Neuronal stem cell (in vitro differentiated cells): Measurements from ENCODE around the gene NPTX1.
A peak's percentile ranks its signal among the peaks of the same experiment; 100 is the strongest.

Source experiments
- DNase-seq: peaks from one replicate; pipeline ENCODE4 v3.0.0-alpha.2; 2013; ENCODE audit warnings: low spot score
- H2AFZ ChIP-seq: one replicate; pipeline ENCODE4 v1.6.1; 2013; ENCODE audit warnings: mild to moderate bottlenecking, low read length, inconsistent platforms
- H2AK5ac ChIP-seq: 2 replicates; pipeline ENCODE4 v1.6.1; 2013; ENCODE audit warnings: low read depth, mild to moderate bottlenecking, inconsistent platforms, low read length, moderate library complexity, mixed read lengths
- H2BK120ac ChIP-seq: 2 replicates; pipeline ENCODE4 v1.6.1; 2013; ENCODE audit warnings: low read depth, mild to moderate bottlenecking, inconsistent platforms, low read length, moderate library complexity, mixed read lengths
- H2BK12ac ChIP-seq: one replicate; pipeline ENCODE4 v1.6.1; 2013; ENCODE audit warnings: low read length, inconsistent platforms
- H2BK15ac ChIP-seq: 2 replicates; pipeline ENCODE4 v1.6.1; 2013; ENCODE audit warnings: mild to moderate bottlenecking, low read length, inconsistent platforms, mixed read lengths
- H2BK5ac ChIP-seq: one replicate; pipeline ENCODE4 v1.6.1; 2013; ENCODE audit warnings: inconsistent platforms, mild to moderate bottlenecking, low read length, moderate library complexity
- H3K14ac ChIP-seq: one replicate; pipeline ENCODE4 v1.6.1; 2013; ENCODE audit warnings: low read length, inconsistent platforms
- H3K18ac ChIP-seq: 2 replicates; pipeline ENCODE4 v1.6.1; 2013; ENCODE audit warnings: low read length, inconsistent platforms
- H3K23ac ChIP-seq: 2 replicates; pipeline ENCODE4 v1.6.1; 2013; ENCODE audit warnings: low read depth, mild to moderate bottlenecking, mixed read lengths, low read length, inconsistent platforms; ENCODE audit not compliant: poor library complexity
- H3K27ac ChIP-seq: replicated peaks from 3 replicates; pipeline ENCODE4 v1.5.1; 2013; ENCODE audit warnings: low read length, inconsistent platforms
- H3K27me3 ChIP-seq, 3 experiments: 2 replicates each; pipeline ENCODE4 v1.6.1; 2013; ENCODE audit warnings: low read length in 3 of 3, mild to moderate bottlenecking in 2 of 3, inconsistent platforms in 1 of 3, low read depth in 1 of 3, mixed read lengths in 1 of 3, moderate library complexity in 1 of 3; ENCODE audit not compliant: control insufficient read depth in 3 of 3, insufficient read depth in 3 of 3
- H3K36me3 ChIP-seq, 2 donors: replicated peaks in 1 of 2; 2 replicates each; pipeline ENCODE4 v1.6.1; 2013; ENCODE audit warnings: low read length in 2 of 2; ENCODE audit not compliant: control insufficient read depth in 2 of 2, insufficient read depth in 2 of 2
- H3K4ac ChIP-seq: 2 replicates; pipeline ENCODE4 v1.6.1; 2013; ENCODE audit warnings: inconsistent platforms, mild to moderate bottlenecking, low read length, moderate library complexity
- H3K4me1 ChIP-seq, 2 donors: 1 replicate in 1 of 2; 2 replicates in 1 of 2; pipeline ENCODE4 v1.6.1; 2013; ENCODE audit warnings: low read length in 2 of 2, low read depth in 1 of 2; ENCODE audit not compliant: control insufficient read depth in 2 of 2, insufficient read depth in 1 of 2
- H3K4me2 ChIP-seq: one replicate; pipeline ENCODE4 v1.6.1; 2013; ENCODE audit warnings: mild to moderate bottlenecking, low read length, inconsistent platforms; ENCODE audit not compliant: insufficient read depth, poor library complexity, severe bottlenecking
- H3K4me3 ChIP-seq, 2 donors: 2 replicates each; pipeline ENCODE4 v1.5.1; 2013; ENCODE audit warnings: low read length in 2 of 2, mild to moderate bottlenecking in 2 of 2, inconsistent platforms in 1 of 2, moderate library complexity in 1 of 2
- H3K79me1 ChIP-seq: one replicate; pipeline ENCODE4 v1.6.1; 2013; ENCODE audit warnings: low read depth, mild to moderate bottlenecking, inconsistent platforms, low read length, moderate library complexity
- H3K9ac ChIP-seq: one replicate; pipeline ENCODE4 v1.6.1; 2013; ENCODE audit warnings: mild to moderate bottlenecking, low read depth, low read length, inconsistent platforms; ENCODE audit not compliant: poor library complexity
- H3K9me3 ChIP-seq, 2 donors: replicated peaks in 1 of 2; 2 replicates each; pipeline versions ENCODE3 to v1.6.1; 2013; ENCODE audit warnings: low read length in 2 of 2, mild to moderate bottlenecking in 2 of 2, inconsistent platforms in 1 of 2, low read depth in 1 of 2, mixed read lengths in 1 of 2, moderate library complexity in 1 of 2; ENCODE audit not compliant: control insufficient read depth in 2 of 2, insufficient read depth in 1 of 2
- H4K8ac ChIP-seq: one replicate; pipeline ENCODE4 v1.6.1; 2013; ENCODE audit warnings: low read depth, mild to moderate bottlenecking, inconsistent platforms, low read length, moderate library complexity
- H4K91ac ChIP-seq: one replicate; pipeline ENCODE4 v1.6.1; 2013; ENCODE audit warnings: low read length, low read depth, mild to moderate bottlenecking, inconsistent platforms; ENCODE audit not compliant: poor library complexity
- WGBS, 2 donors: extraction: QIAGEN DNeasy Blood & Tissue Kit; methylation state at CpG; one replicate each; pipeline ENCODE4 v1.1.7; 2013; ENCODE audit warnings: missing lambda C conversion rate in 2 of 2, mixed read lengths in 1 of 2; ENCODE audit not compliant: insufficient read length in 2 of 2, insufficient replicate concordance in 1 of 2; ENCODE audit errors: extremely low coverage in 2 of 2; 5-methylcytosine and 5-hydroxymethylcytosine counted together

Gene NPTX1

DNA sequence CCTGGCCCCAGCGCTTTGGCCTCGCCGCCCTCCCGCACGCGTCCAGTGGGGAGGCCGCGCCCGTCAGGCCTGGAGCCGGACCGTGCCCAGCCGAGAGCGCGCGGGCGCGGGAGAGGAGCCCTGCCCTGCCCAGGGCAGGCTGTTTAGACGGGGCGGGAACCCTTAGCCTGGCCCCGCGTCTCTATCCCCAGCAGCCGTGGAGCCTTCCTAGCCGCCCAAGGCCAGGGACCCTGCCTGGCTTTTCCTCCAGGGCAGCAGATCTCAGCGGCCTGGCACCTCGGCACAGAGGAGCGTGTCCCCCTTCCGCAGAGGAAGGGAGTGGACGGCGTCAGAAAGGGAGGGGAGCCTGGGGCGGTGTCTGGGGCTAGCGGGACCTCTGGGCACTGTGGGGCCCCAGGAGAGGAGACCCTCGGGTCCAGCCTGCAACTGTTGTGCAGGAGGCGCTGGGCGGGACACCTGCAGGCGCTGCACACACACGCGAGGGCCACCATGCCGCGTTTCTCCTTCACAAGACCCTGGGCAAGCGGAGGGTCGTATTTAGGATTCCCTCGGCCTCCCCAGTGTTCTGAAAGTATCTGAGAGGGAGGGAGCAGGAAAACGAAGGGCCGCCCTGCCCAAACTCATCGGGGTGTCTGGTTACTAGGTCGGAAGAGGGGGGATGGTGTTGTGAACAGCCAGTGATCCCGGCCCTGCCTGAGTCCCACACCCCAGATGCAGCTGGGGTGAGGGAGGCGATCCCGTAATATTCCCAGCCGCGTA is 2.3 kb upstream of the NPTX1 start:
- Histone ChIP-seq H2BK15ac (peak overlapping the region; percentile 17), H3K9ac (peak overlapping the region; percentile 60), H3K27me3 (peaks cover 41 to 98% (median 74%) of the 10 kb centered on the region in 3 experiments), H3K79me1 (peaks cover 1% of the 10 kb centered on the region), H2BK5ac (no peak overlapping the region), H3K9me3 (peaks cover 0 to 3% of the 10 kb centered on the region in 2 donors), H3K4me1 (peaks cover 15 to 22% of the 10 kb centered on the region in 2 donors), H3K4ac (no peak overlapping the region), H3K14ac (peak overlapping the region; percentile 71), H3K36me3 (no peaks in the 10 kb centered on the region), H3K18ac (peak overlapping the region; percentile 92), H2BK12ac (peak overlapping the region; percentile 58), H3K4me2 (peak overlapping the region; percentile 80), H4K8ac (no peak overlapping the region), H2BK120ac (peak overlapping the region; percentile 96), H2AK5ac (peak overlapping the region; percentile 92), H3K23ac (peak overlapping the region; percentile 80), H2AFZ (peak overlapping the region; percentile 87), H3K27ac (no peak overlapping the region), H3K4me3 (peak overlapping the region; percentile 5 to 73), H4K91ac (no peak overlapping the region)
- no CpG with 5 or more reads among the region's 51 CpGs for WGBS, 2 donors
- DNase-seq: no peak

DNA sequence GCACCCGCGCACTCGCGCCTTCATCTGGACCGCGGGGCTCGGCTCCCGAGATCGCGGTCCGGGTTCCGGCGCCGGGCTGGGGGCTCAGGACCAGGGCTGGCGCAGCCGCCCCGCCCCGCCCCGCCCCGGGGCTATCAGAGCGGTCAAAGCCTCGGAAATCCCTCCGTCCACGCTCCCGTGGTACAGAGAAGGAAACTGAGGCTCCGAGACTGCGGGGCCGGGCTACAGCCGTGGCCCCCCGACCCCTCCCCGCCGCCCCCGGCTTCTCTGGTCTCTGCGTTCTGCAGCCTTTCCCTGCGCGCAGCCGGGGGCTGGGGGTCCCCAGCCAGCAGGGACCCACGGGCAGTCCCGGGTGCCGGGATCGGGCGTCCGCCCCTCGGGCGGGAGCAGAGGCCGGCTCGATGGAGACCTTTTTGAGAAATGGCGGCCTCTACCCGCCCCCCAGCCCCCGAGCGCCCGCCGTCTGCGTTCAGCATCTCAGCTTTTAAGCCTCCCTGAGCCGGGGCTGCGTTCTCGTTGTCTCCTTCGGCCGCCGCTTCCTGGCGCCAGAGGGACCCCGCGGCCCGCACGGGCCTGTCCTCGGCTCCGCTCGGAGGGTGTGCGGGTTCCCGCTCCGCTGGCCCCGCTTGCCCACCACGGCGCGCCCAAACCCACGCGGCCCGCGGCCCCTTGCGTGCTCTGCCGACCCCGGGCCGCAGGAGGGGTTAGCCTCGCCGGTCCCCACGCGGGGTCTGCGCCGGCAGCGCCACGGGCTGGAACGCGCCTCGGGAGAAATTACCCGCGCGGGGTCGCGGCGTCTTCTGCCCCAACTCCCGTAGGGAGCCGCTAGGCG is 1.5 kb upstream of the NPTX1 start:
- H2BK15ac ChIP-seq: peak overlapping the region; percentile 81
- H3K79me1 ChIP-seq: peaks cover 4% of the 10 kb centered on the region
- H2BK5ac ChIP-seq: no peak overlapping the region
- H4K91ac ChIP-seq: no peak overlapping the region
- WGBS, 2 donors: no CpG with 5 or more reads among the region's 103 CpGs
- peaks cover 0 to 3% of the 10 kb centered on the region in 2 donors for H3K9me3 ChIP-seq
- H3K4me1 ChIP-seq: peaks cover 15 to 22% of the 10 kb centered on the region in 2 donors
- no peak overlapping the region for H3K27ac ChIP-seq
- H4K8ac ChIP-seq: no peak overlapping the region
- H3K18ac ChIP-seq: peak overlapping the region; percentile 92
- H3K27me3 ChIP-seq: peaks cover 41 to 98% (median 78%) of the 10 kb centered on the region in 3 experiments
- peak overlapping the region; percentile 73 for H3K23ac ChIP-seq
- no peak overlapping the region for H3K14ac ChIP-seq
- H3K9ac ChIP-seq: no peak overlapping the region
- no peak overlapping the region for H3K4ac ChIP-seq
- no peaks in the 10 kb centered on the region for H3K36me3 ChIP-seq
- H2AFZ ChIP-seq: peak overlapping the region; percentile 87
- peak overlapping the region; percentile 96 for H2BK120ac ChIP-seq
- H2AK5ac ChIP-seq: no peak overlapping the region
- peak overlapping the region; percentile 80 for H3K4me2 ChIP-seq
- no peak for DNase-seq
- H3K4me3 ChIP-seq: peak overlapping the region; percentile 5 to 73
- peak overlapping the region; percentile 58 for H2BK12ac ChIP-seq

- peak overlapping the region; percentile 15 for H3K18ac ChIP-seq
- H3K79me1 ChIP-seq: peaks cover 4% of the 10 kb centered on the region
- peak overlapping the region; percentile 41 for H2BK12ac ChIP-seq
- peaks cover 15 to 22% of the 10 kb centered on the region in 2 donors for H3K4me1 ChIP-seq
- H2BK15ac ChIP-seq: peak overlapping the region; percentile 81
- WGBS, 2 donors: no CpG with 5 or more reads among the region's 84 CpGs
- no peak overlapping the region for H2BK120ac ChIP-seq
- H3K4me2 ChIP-seq: peak overlapping the region; percentile 77
- peak overlapping the region; percentile 4 for H3K9ac ChIP-seq
- H4K8ac ChIP-seq: no peak overlapping the region
- no peak for DNase-seq
- H3K27me3 ChIP-seq: peaks cover 41 to 98% (median 77%) of the 10 kb centered on the region in 3 experiments
- no peak overlapping the region for H3K4ac ChIP-seq
- peak overlapping the region; percentile 24 to 46 for H3K4me3 ChIP-seq
- H3K36me3 ChIP-seq: no peaks in the 10 kb centered on the region
- H3K14ac ChIP-seq: no peak overlapping the region
- no peak overlapping the region for H4K91ac ChIP-seq
- H2BK5ac ChIP-seq: no peak overlapping the region
- no peak overlapping the region for H3K23ac ChIP-seq
- peak overlapping the region; percentile 61 for H2AK5ac ChIP-seq
- peaks cover 0 to 3% of the 10 kb centered on the region in 2 donors for H3K9me3 ChIP-seq
- peak overlapping the region; percentile 87 for H2AFZ ChIP-seq
- H3K27ac ChIP-seq: no peak overlapping the region
These were observed 655 bp upstream of the NPTX1 start for GRCh38 chr17:80476877-80477646.
